Measurements from ENCODE around the gene MGAT3. TPM values are rescaled to one million over a fixed set of nuclear protein-coding genes. Genes with fewer than 3 reads are reported as not detected.
A peak's percentile ranks its signal among the peaks of the same experiment; 100 is the strongest.

The MGAT3 gene, protein sequence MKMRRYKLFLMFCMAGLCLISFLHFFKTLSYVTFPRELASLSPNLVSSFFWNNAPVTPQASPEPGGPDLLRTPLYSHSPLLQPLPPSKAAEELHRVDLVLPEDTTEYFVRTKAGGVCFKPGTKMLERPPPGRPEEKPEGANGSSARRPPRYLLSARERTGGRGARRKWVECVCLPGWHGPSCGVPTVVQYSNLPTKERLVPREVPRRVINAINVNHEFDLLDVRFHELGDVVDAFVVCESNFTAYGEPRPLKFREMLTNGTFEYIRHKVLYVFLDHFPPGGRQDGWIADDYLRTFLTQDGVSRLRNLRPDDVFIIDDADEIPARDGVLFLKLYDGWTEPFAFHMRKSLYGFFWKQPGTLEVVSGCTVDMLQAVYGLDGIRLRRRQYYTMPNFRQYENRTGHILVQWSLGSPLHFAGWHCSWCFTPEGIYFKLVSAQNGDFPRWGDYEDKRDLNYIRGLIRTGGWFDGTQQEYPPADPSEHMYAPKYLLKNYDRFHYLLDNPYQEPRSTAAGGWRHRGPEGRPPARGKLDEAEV
- total RNA-seq (2021): 4.7 and 5.0 TPM in 2 replicates
- long read RNA-seq, partial matches to known transcripts: 0 of 4 reads
- long read RNA-seq, other reads (novel, unspliced or antisense): 4 of 4 reads

GRCh38 chr22:39456522-39457197 lies at the start of gene MGAT3:
TSS of gene MGAT3 (plus strand) at chr22:39457012. CDS start at chr22:39487348, 30,336 bp downstream.
- no peak within 1 kb of the TSS for H3K4me2 ChIP-seq (ENCODE audit: insufficient read depth, insufficient read length, low read length)
- H3K4me1 Mint-ChIP-seq: peaks cover 28 to 37% of the 10 kb centered on the region in 2 experiments
- TF ChIP-seq CTCF (conservative IDR thresholded peaks at IDR 0.05): no peak
- no peak within 1 kb of the TSS for H4K91ac ChIP-seq (ENCODE audit: insufficient read length, low read depth, low read length)
- no peak within 1 kb of the TSS for H2BK120ac ChIP-seq (ENCODE audit: low read depth, low read length, poor library complexity, severe bottlenecking)
- DNase-seq: no peak
- H3K14ac ChIP-seq (ENCODE audit: insufficient read depth, low read length): no peak within 1 kb of the TSS
- 0 out of 2 replicates have a peak, but pooled peaks cover 2% of the 10 kb centered on the region for H3K4me1 ChIP-seq (ENCODE audit: insufficient read depth, low read length)
- no peak within 1 kb of the TSS for H2BK20ac ChIP-seq (ENCODE audit: low read depth, low read length, poor library complexity, severe bottlenecking)
- no peaks in the 10 kb centered on the region for H4K20me1 ChIP-seq (ENCODE audit: control insufficient read depth, insufficient read depth, insufficient read length)
- peaks cover 72% of the 10 kb centered on the region for H3K27me3 Mint-ChIP-seq (ENCODE audit: low read depth)
- peaks cover 5% of the 10 kb centered on the region; the same call in 1 of the 2 replicates for H3K27me3 ChIP-seq (ENCODE audit: insufficient read depth, low read length)
- no peaks in the 10 kb centered on the region for H3K9me3 ChIP-seq (ENCODE audit: control insufficient read depth, low read depth, low read length)
- H3K27ac Mint-ChIP-seq: no peak within 1 kb of the TSS
- H3K79me2 ChIP-seq (ENCODE audit: insufficient read depth, low read length): no peaks in the 10 kb centered on the region
- H2BK12ac ChIP-seq (ENCODE audit: insufficient read length, low read depth, low read length): no peak within 1 kb of the TSS
- no peak within 1 kb of the TSS for H4K5ac ChIP-seq (ENCODE audit: insufficient read length, low read depth, low read length)
- H2AFZ ChIP-seq (ENCODE audit: low read length): no peak within 1 kb of the TSS
- no peak within 1 kb of the TSS for H4K8ac ChIP-seq (replicated peaks; ENCODE audit: insufficient read length, low read depth, low read length)
- H3K9me3 Mint-ChIP-seq: no peaks in the 10 kb centered on the region
- H3K18ac ChIP-seq (ENCODE audit: insufficient read length, low read depth, low read length): no peak within 1 kb of the TSS
- no peak within 1 kb of the TSS for H3T11ph ChIP-seq (ENCODE audit: low read length)
- no peak within 1 kb of the TSS for H2AK5ac ChIP-seq (ENCODE audit: insufficient read length, low read length)
- H3K56ac ChIP-seq (ENCODE audit: insufficient read length, low read depth, low read length): no peak within 1 kb of the TSS
- H3K79me1 ChIP-seq (ENCODE audit: insufficient read depth, low read depth, low read length, poor library complexity, severe bottlenecking): no peaks in the 10 kb centered on the region
- no peak within 1 kb of the TSS for H3K4ac ChIP-seq (ENCODE audit: low read depth, low read length)
- H3K9ac ChIP-seq (ENCODE audit: extremely low read depth, insufficient read length, low read length): no peak within 1 kb of the TSS
- peaks cover 3% of the 10 kb centered on the region for H3K23me2 ChIP-seq (ENCODE audit: insufficient read length, low read depth, low read length, poor library complexity, severe bottlenecking)
- no CpG with 5 or more reads among the region's 80 CpGs for WGBS (ENCODE audit: extremely low coverage, insufficient read length, low lambda C conversion rate)
- H3K23ac ChIP-seq (ENCODE audit: insufficient read length, low read depth, low read length): no peak within 1 kb of the TSS
- H2BK15ac ChIP-seq (ENCODE audit: low read depth, low read length): no peak within 1 kb of the TSS
- no peak within 1 kb of the TSS for H3K27ac ChIP-seq (ENCODE audit: insufficient read length, low read depth, low read length)
- H2BK5ac ChIP-seq (ENCODE audit: insufficient read length, low read length): no peak within 1 kb of the TSS
- H3K4me3 Mint-ChIP-seq: peak within 1 kb of the TSS; percentile 69 to 84
- peaks cover 0 to 3% (median 0%) of the 10 kb centered on the region in 3 experiments; a peak in 1 of 7 replicates for H3K36me3 Mint-ChIP-seq (ENCODE audit: insufficient read depth in 1 of 3, low read depth in 3 of 3)

Data from H9 (cell line).